Activated T-helper 1 cell treated with anti-CD3 and anti-CD28 coated beads, Interleukin-12 subunit alpha, Interleukin-12 subunit beta, Interleukin-2, Interleukin-4 antibody, amounts not matched to agents 30 ng/mL and 10 ng/mL and 1 ng/mL, durations not matched to agents 14 hours and 24 hours and 36 hours (primary cell): ENCODE measurements around the gene RAB31. TPM values are rescaled to one million over a fixed set of nuclear protein-coding genes. Genes with fewer than 3 reads are reported as not detected.

ENCODE experiments used
- DNase-seq: peaks from one replicate; pipeline ENCODE4 v3.0.0; 2021; ENCODE audit warnings: low spot score
- H3K27ac Mint-ChIP-seq: one replicate; pipeline ENCODE4 v1.8.0; 2021; ENCODE audit warnings: mild to moderate bottlenecking, mixed read lengths
- H3K27me3 Mint-ChIP-seq: one replicate; pipeline ENCODE4 v1.8.0; 2022; ENCODE audit warnings: mild to moderate bottlenecking, moderate library complexity, mixed read lengths; ENCODE audit not compliant: insufficient read depth
- H3K36me3 Mint-ChIP-seq: one replicate; pipeline ENCODE4 v1.8.0; 2021; ENCODE audit warnings: low read depth, mixed read lengths
- H3K4me1 Mint-ChIP-seq: one replicate; pipeline ENCODE4 v1.8.0; 2021; ENCODE audit warnings: low read depth, mixed read lengths
- H3K4me3 Mint-ChIP-seq: one replicate; pipeline ENCODE4 v1.8.0; 2021; ENCODE audit warnings: mild to moderate bottlenecking, moderate library complexity, mixed read lengths
- H3K9me3 Mint-ChIP-seq: one replicate; pipeline ENCODE4 v1.8.0; 2021; ENCODE audit warnings: mixed read lengths
- intact Hi-C: fragments of 100-400 bp; cut with micrococcal nuclease; formaldehyde crosslinking; loops from one replicate; pipeline ENCODE4 v1.15.1; 2024
- total RNA-seq: library from RNA; stranded (reverse); gene quantifications from 2 replicates; pipeline ENCODE4 v1.2.3, GENCODE V29; 2022

Gene RAB31
- total RNA-seq, 1 donor from 2014 or later, result 0.13 TPM

DNA sequence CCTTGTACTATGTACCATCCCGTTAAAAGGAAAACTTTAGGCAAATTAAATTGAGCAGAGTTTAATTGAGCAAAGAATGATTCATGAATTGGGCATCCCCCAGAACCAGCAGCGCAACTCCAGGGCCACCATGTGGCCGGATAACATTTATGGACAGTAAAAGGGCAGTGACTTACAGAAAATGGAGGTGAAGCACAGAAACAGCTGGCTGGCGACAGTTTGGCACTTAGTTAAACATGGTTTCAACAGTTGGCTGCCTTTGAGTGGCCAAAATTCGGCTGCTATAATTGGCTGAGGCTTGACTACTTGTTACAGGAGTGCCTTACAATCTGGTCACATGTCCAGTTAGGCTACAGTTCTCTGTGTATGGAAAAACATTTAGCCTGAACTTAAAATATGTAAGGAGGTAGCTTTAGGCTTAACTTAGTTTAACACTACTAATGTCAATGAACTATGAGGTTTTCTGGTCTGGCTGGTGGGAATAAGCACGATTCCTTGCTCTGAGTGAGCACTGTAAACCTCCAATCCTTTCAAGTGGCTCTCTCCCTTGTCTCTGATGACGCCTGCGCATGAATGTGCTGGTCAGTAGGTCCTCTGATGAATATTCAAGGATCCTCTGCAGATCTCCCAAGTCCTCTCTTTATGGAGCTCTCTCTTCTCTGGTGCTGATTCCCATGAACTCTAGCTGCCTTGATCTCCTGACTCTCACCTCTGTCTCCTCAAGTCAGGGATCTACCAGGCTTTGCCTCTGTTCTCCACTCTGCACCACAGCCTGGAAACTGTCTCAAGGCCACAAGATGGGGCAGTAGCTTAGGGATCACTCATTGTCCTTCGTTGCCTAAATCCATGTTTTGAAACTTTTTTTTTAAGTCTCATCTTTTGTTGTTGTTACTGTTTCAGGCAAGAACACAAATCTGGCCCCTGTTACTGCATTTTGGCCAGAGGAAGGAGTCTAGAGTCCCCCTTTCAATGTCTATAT, 24.4 kb upstream of the RAB31 start:
- Mint-ChIP-seq H3K4me1 (peaks cover 13% of the 10 kb centered on the region), H3K27me3 (peaks cover 26% of the 10 kb centered on the region), H3K4me3 (no peak overlapping the region), H3K36me3 (no peaks in the 10 kb centered on the region), H3K27ac (no peak overlapping the region), H3K9me3 (no peaks in the 10 kb centered on the region)
- intact Hi-C loops, result no loop called here
- DNase-seq, result no peak

- Mint-ChIP-seq H3K4me1 (peaks cover 13% of the 10 kb centered on the region), H3K36me3 (no peaks in the 10 kb centered on the region), H3K27me3 (peaks cover 27% of the 10 kb centered on the region), H3K9me3 (no peaks in the 10 kb centered on the region), H3K4me3 (no peak overlapping the region), H3K27ac (peak overlapping the region; percentile 0)
- DNase-seq, result no peak
- intact Hi-C loops, result no loop called here
Observed at GRCh38 chr18:9684881-9685614, 23.1 kb upstream of the RAB31 start.

- H3K27me3 Mint-ChIP-seq, result peaks cover 25% of the 10 kb centered on the region
- intact Hi-C loops, result no loop called here
- H3K27ac Mint-ChIP-seq, result no peak overlapping the region
- DNase-seq, result no peak
- H3K9me3 Mint-ChIP-seq, result no peaks in the 10 kb centered on the region
- H3K4me1 Mint-ChIP-seq, result peaks cover 13% of the 10 kb centered on the region
- no peaks in the 10 kb centered on the region for H3K36me3 Mint-ChIP-seq
- H3K4me3 Mint-ChIP-seq, result no peak overlapping the region
Observed at GRCh38 chr18:9685615-9685890, 22.5 kb upstream of the RAB31 start.

DNA sequence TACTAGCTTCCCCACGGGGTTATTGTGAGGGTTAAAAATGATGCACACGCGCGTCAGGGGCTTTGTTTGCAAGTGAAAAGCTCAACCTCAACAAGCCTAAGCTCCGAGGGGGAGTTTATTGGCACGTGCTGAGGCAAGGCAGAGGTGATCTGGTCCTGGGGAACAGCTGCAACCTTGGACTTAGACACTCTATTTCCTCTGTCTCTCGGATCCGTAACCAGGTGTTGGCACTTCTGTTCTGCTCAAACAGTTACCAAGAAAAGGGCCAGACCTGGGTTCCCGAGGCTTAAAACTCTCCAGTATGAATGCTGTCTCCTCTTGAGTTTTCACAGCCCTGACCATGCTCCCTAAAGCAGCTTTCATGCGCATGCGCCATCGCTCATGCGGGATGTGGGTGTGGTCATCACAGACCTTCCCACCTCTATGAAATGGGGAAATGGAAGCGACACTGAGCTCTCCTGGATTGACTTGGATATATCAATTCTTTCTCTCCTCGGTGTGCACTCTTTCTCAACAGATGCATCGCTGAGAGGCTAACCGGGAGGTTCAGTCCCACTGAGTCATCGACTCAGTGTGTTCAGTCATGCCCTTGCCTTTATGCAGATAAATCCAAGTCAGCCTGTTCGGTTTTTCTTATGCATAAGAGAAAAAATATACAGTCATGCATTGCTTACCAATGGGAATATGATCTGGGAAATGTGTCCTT, 19.9 kb upstream of the RAB31 start:
- DNase-seq, result no peak
- peaks cover 13% of the 10 kb centered on the region for H3K4me1 Mint-ChIP-seq
- intact Hi-C loops, result no loop called here
- H3K27me3 Mint-ChIP-seq, result peaks cover 18% of the 10 kb centered on the region
- no peak overlapping the region for H3K27ac Mint-ChIP-seq
- no peaks in the 10 kb centered on the region for H3K36me3 Mint-ChIP-seq
- no peak overlapping the region for H3K4me3 Mint-ChIP-seq
- H3K9me3 Mint-ChIP-seq, result no peaks in the 10 kb centered on the region

GRCh38 chr18:9689253-9689652, 18.8 kb upstream of the RAB31 start:
- Mint-ChIP-seq H3K36me3 (no peaks in the 10 kb centered on the region), H3K27ac (no peak overlapping the region), H3K27me3 (peaks cover 13% of the 10 kb centered on the region), H3K4me3 (no peak overlapping the region), H3K4me1 (peaks cover 13% of the 10 kb centered on the region), H3K9me3 (no peaks in the 10 kb centered on the region)
- no peak for DNase-seq
- intact Hi-C loops, result no loop called here

DNA sequence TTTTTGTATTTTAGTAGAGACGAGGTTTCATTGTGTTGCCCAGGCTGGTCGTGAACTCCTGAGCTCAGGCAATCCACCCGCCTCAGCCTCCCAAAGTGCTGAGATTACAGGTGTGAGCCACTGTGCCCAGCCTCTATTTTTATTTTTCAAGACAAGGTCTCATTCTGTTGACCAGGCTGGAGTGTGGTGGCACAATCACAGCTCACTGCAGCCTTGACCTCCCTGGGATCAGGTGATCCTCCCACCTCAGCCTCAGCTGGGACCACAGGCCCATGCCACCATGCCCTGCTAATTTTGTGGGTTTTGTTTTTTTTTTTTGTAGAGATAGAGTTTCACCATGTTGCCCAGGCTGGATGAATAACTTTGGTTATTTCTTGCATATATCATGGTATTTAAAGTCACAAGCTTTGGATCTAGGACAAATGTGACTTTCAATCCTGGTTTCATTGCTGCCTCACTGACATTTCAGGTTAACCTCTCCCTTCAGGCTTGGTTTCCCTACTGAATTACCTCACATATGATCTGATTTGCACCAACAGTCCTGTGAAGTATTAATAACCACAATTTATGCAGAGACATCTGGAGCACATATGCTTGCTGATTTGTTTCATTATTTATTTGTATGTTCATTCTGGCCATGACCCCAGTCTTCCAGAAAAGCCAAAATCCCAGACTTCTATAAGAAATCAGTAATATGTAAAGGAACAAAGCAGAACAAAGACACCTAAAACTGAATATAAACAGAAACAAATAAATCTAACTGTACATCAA, 17.5 kb upstream of the RAB31 start:
- Mint-ChIP-seq H3K36me3 (no peaks in the 10 kb centered on the region), H3K9me3 (no peaks in the 10 kb centered on the region), H3K4me3 (no peak overlapping the region), H3K27me3 (peaks cover 19% of the 10 kb centered on the region), H3K4me1 (peaks cover under 1% of the 10 kb centered on the region), H3K27ac (no peak overlapping the region)
- DNase-seq, result no peak
- intact Hi-C loops, result no loop called here

DNA sequence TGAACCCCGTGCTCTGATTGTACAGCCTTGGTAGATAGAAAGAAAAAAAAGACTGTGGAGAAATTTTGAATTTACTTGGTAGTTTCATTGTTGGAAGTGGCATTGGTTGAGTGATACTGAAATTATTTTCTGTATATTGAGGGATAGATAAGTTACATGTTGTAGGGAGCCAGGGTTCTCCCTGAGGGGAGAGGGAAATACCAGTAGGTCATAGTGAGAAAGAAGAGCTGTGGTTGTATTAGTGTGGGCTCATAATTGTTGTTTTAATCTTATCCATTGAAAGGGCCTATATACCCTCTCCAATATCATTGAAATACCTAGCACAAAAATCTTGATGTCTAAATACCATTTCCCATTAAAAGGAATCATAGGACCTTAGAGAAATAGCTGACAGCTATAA, 16.9 kb upstream of the RAB31 start:
- no peak overlapping the region for H3K4me3 Mint-ChIP-seq
- no peak overlapping the region for H3K27ac Mint-ChIP-seq
- no peaks in the 10 kb centered on the region for H3K9me3 Mint-ChIP-seq
- H3K36me3 Mint-ChIP-seq, result no peaks in the 10 kb centered on the region
- intact Hi-C loops, result no loop called here
- no peaks in the 10 kb centered on the region for H3K4me1 Mint-ChIP-seq
- no peak for DNase-seq
- peaks cover 23% of the 10 kb centered on the region for H3K27me3 Mint-ChIP-seq

DNA sequence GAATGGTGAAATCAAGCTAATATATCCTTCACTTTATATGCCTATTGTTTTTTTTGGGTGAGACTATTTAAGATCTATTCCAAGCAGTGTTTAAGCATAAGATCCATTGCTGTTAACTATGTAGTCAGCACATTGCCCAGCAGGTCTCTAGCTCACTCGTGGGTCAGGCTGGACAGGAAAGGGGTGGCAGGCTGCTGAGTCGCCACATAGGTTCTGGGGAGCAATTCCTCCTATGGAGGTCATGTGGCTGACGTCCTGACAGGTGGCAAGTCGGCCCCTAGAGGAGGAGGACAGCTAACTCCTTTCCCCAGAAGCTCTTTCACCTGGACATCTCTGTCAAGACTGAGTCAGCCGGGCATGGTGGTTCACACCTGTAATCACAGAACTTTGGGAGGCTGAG, 13.9 kb upstream of the RAB31 start:
- H3K4me3 Mint-ChIP-seq, result no peak overlapping the region
- peaks cover 20% of the 10 kb centered on the region for H3K27me3 Mint-ChIP-seq
- H3K9me3 Mint-ChIP-seq, result no peaks in the 10 kb centered on the region
- H3K27ac Mint-ChIP-seq, result no peak overlapping the region
- no peak for DNase-seq
- intact Hi-C loops, result no loop called here
- H3K4me1 Mint-ChIP-seq, result no peaks in the 10 kb centered on the region
- H3K36me3 Mint-ChIP-seq, result no peaks in the 10 kb centered on the region

GRCh38 chr18:9694952-9695495, 13.1 kb upstream of the RAB31 start:
- Mint-ChIP-seq H3K27ac (no peak overlapping the region), H3K4me1 (no peaks in the 10 kb centered on the region), H3K36me3 (no peaks in the 10 kb centered on the region), H3K27me3 (peaks cover 17% of the 10 kb centered on the region), H3K9me3 (no peaks in the 10 kb centered on the region), H3K4me3 (no peak overlapping the region)
- intact Hi-C loops, result no loop called here
- no peak for DNase-seq

- intact Hi-C loops, result no loop called here
- Mint-ChIP-seq H3K36me3 (no peaks in the 10 kb centered on the region), H3K27me3 (peaks cover 17% of the 10 kb centered on the region), H3K27ac (no peak overlapping the region), H3K4me1 (no peaks in the 10 kb centered on the region), H3K9me3 (no peaks in the 10 kb centered on the region), H3K4me3 (no peak overlapping the region)
- no peak for DNase-seq
Observed at GRCh38 chr18:9695605-9696004, 12.5 kb upstream of the RAB31 start.

GRCh38 chr18:9696112-9696511, 12.0 kb upstream of the RAB31 start:
- no peaks in the 10 kb centered on the region for H3K4me1 Mint-ChIP-seq
- no peaks in the 10 kb centered on the region for H3K36me3 Mint-ChIP-seq
- no peak overlapping the region for H3K27ac Mint-ChIP-seq
- DNase-seq, result no peak
- H3K4me3 Mint-ChIP-seq, result no peak overlapping the region
- no peaks in the 10 kb centered on the region for H3K9me3 Mint-ChIP-seq
- intact Hi-C loops, result no loop called here
- peaks cover 17% of the 10 kb centered on the region for H3K27me3 Mint-ChIP-seq

GRCh38 chr18:9696701-9697100, 11.4 kb upstream of the RAB31 start:
- H3K9me3 Mint-ChIP-seq, result no peaks in the 10 kb centered on the region
- intact Hi-C loops, result no loop called here
- no peaks in the 10 kb centered on the region for H3K4me1 Mint-ChIP-seq
- no peak for DNase-seq
- H3K27me3 Mint-ChIP-seq, result peaks cover 17% of the 10 kb centered on the region
- no peak overlapping the region for H3K27ac Mint-ChIP-seq
- H3K36me3 Mint-ChIP-seq, result no peaks in the 10 kb centered on the region
- no peak overlapping the region for H3K4me3 Mint-ChIP-seq
